Epithelial cell of prostate (primary cell): ENCODE measurements around the gene ADCY3.

Source experiments
- DNase-seq: peaks from one replicate; pipeline ENCODE4 v3.0.0-alpha.2; 2011; ENCODE audit warnings: low read depth, low spot score
- H3K27ac ChIP-seq: fragments of 450-650 bp; 2 replicates; pipeline ENCODE4 v1.5.1; 2017; ENCODE audit warnings: mild to moderate bottlenecking

ADCY3 gene

GRCh38 chr2:24920098-24920808 is at the start of gene ADCY3:
TSS of gene ADCY3 (minus strand) at chr2:24920237. CDS start at chr2:24918987, 1,250 bp downstream.
- peak within 1 kb of the TSS; percentile 35 for H3K27ac ChIP-seq
- no peak for DNase-seq

GRCh38 chr2:24969784-24970183 is 49.7 kb upstream of the ADCY3 start:
- H3K27ac ChIP-seq: no peak overlapping the region
- DNase-seq: no peak

GRCh38 chr2:24961903-24962302 is 41.9 kb upstream of the ADCY3 start:
- no peak overlapping the region for H3K27ac ChIP-seq
- DNase-seq: no peak

GRCh38 chr2:24959761-24960160 is 39.7 kb upstream of the ADCY3 start:
- no peak for DNase-seq
- no peak overlapping the region for H3K27ac ChIP-seq

- no peak overlapping the region for H3K27ac ChIP-seq
- no peak for DNase-seq
Observed at GRCh38 chr2:24958411-24958935, 38.4 kb upstream of the ADCY3 start.

GRCh38 chr2:24957976-24958375 is 37.9 kb upstream of the ADCY3 start:
- H3K27ac ChIP-seq: no peak overlapping the region
- DNase-seq: no peak

- H3K27ac ChIP-seq: no peak overlapping the region
- no peak for DNase-seq
Observed at GRCh38 chr2:24957221-24957620, 37.2 kb upstream of the ADCY3 start.

GRCh38 chr2:24955921-24956320 is 35.9 kb upstream of the ADCY3 start:
- no peak overlapping the region for H3K27ac ChIP-seq
- DNase-seq: no peak

GRCh38 chr2:24955232-24955631 is 35.2 kb upstream of the ADCY3 start:
- H3K27ac ChIP-seq: no peak overlapping the region
- DNase-seq: no peak

- no peak for DNase-seq
- no peak overlapping the region for H3K27ac ChIP-seq
Observed at GRCh38 chr2:24950102-24950501, 30.1 kb upstream of the ADCY3 start.

GRCh38 chr2:24948506-24948905 is 28.5 kb upstream of the ADCY3 start:
- H3K27ac ChIP-seq: no peak overlapping the region
- no peak for DNase-seq

GRCh38 chr2:24947561-24948157 is 27.6 kb upstream of the ADCY3 start:
- H3K27ac ChIP-seq: no peak overlapping the region
- no peak for DNase-seq

- H3K27ac ChIP-seq: no peak overlapping the region
- DNase-seq: peak; percentile 5
Observed at GRCh38 chr2:24945907-24946306, 25.9 kb upstream of the ADCY3 start.

GRCh38 chr2:24943427-24944053 is 23.5 kb upstream of the ADCY3 start:
- DNase-seq: no peak

GRCh38 chr2:24939353-24939752 is 19.3 kb upstream of the ADCY3 start:
- no peak overlapping the region for H3K27ac ChIP-seq
- no peak for DNase-seq

More at GRCh38 chr2:24943427-24944053, 23.5 kb upstream of the ADCY3 start:
- H3K27ac ChIP-seq: no peak overlapping the region

GRCh38 chr2:24937236-24937635 is 17.2 kb upstream of the ADCY3 start:
- no peak for DNase-seq
- H3K27ac ChIP-seq: no peak overlapping the region

GRCh38 chr2:24935145-24935544 is 15.1 kb upstream of the ADCY3 start:
- no peak overlapping the region for H3K27ac ChIP-seq
- no peak for DNase-seq

- DNase-seq: no peak
- no peak overlapping the region for H3K27ac ChIP-seq
Observed at GRCh38 chr2:24932715-24933114, 12.7 kb upstream of the ADCY3 start.

GRCh38 chr2:24930768-24931167 is 10.7 kb upstream of the ADCY3 start:
- no peak overlapping the region for H3K27ac ChIP-seq
- DNase-seq: no peak

GRCh38 chr2:24929230-24929629 is 9.2 kb upstream of the ADCY3 start:
- H3K27ac ChIP-seq: no peak overlapping the region
- no peak for DNase-seq

- no peak overlapping the region for H3K27ac ChIP-seq
- no peak for DNase-seq
Observed at GRCh38 chr2:24928036-24928435, 8.0 kb upstream of the ADCY3 start.
